Neuronal stem cell (in vitro differentiated cells): ENCODE results near the gene HPS5.

Source experiments
- DNase-seq: peaks from one replicate; pipeline ENCODE4 v3.0.0-alpha.2; 2013; ENCODE audit warnings: low spot score
- H2AFZ ChIP-seq: one replicate; pipeline ENCODE4 v1.6.1; 2013; ENCODE audit warnings: mild to moderate bottlenecking, low read length, inconsistent platforms
- H2AK5ac ChIP-seq: 2 replicates; pipeline ENCODE4 v1.6.1; 2013; ENCODE audit warnings: low read depth, mild to moderate bottlenecking, inconsistent platforms, low read length, moderate library complexity, mixed read lengths
- H2BK120ac ChIP-seq: 2 replicates; pipeline ENCODE4 v1.6.1; 2013; ENCODE audit warnings: low read depth, mild to moderate bottlenecking, inconsistent platforms, low read length, moderate library complexity, mixed read lengths
- H2BK12ac ChIP-seq: one replicate; pipeline ENCODE4 v1.6.1; 2013; ENCODE audit warnings: low read length, inconsistent platforms
- H2BK15ac ChIP-seq: 2 replicates; pipeline ENCODE4 v1.6.1; 2013; ENCODE audit warnings: mild to moderate bottlenecking, low read length, inconsistent platforms, mixed read lengths
- H2BK5ac ChIP-seq: one replicate; pipeline ENCODE4 v1.6.1; 2013; ENCODE audit warnings: inconsistent platforms, mild to moderate bottlenecking, low read length, moderate library complexity
- H3K14ac ChIP-seq: one replicate; pipeline ENCODE4 v1.6.1; 2013; ENCODE audit warnings: low read length, inconsistent platforms
- H3K18ac ChIP-seq: 2 replicates; pipeline ENCODE4 v1.6.1; 2013; ENCODE audit warnings: low read length, inconsistent platforms
- H3K23ac ChIP-seq: 2 replicates; pipeline ENCODE4 v1.6.1; 2013; ENCODE audit warnings: low read depth, mild to moderate bottlenecking, mixed read lengths, low read length, inconsistent platforms; ENCODE audit not compliant: poor library complexity
- H3K27ac ChIP-seq: replicated peaks from 3 replicates; pipeline ENCODE4 v1.5.1; 2013; ENCODE audit warnings: low read length, inconsistent platforms
- H3K27me3 ChIP-seq, 3 experiments: 2 replicates each; pipeline ENCODE4 v1.6.1; 2013; ENCODE audit warnings: low read length in 3 of 3, mild to moderate bottlenecking in 2 of 3, inconsistent platforms in 1 of 3, low read depth in 1 of 3, mixed read lengths in 1 of 3, moderate library complexity in 1 of 3; ENCODE audit not compliant: control insufficient read depth in 3 of 3, insufficient read depth in 3 of 3
- H3K36me3 ChIP-seq, 2 donors: replicated peaks in 1 of 2; 2 replicates each; pipeline ENCODE4 v1.6.1; 2013; ENCODE audit warnings: low read length in 2 of 2; ENCODE audit not compliant: control insufficient read depth in 2 of 2, insufficient read depth in 2 of 2
- H3K4ac ChIP-seq: 2 replicates; pipeline ENCODE4 v1.6.1; 2013; ENCODE audit warnings: inconsistent platforms, mild to moderate bottlenecking, low read length, moderate library complexity
- H3K4me1 ChIP-seq, 2 donors: 1 replicate in 1 of 2; 2 replicates in 1 of 2; pipeline ENCODE4 v1.6.1; 2013; ENCODE audit warnings: low read length in 2 of 2, low read depth in 1 of 2; ENCODE audit not compliant: control insufficient read depth in 2 of 2, insufficient read depth in 1 of 2
- H3K4me2 ChIP-seq: one replicate; pipeline ENCODE4 v1.6.1; 2013; ENCODE audit warnings: mild to moderate bottlenecking, low read length, inconsistent platforms; ENCODE audit not compliant: insufficient read depth, poor library complexity, severe bottlenecking
- H3K4me3 ChIP-seq, 2 donors: 2 replicates each; pipeline ENCODE4 v1.5.1; 2013; ENCODE audit warnings: low read length in 2 of 2, mild to moderate bottlenecking in 2 of 2, inconsistent platforms in 1 of 2, moderate library complexity in 1 of 2
- H3K79me1 ChIP-seq: one replicate; pipeline ENCODE4 v1.6.1; 2013; ENCODE audit warnings: low read depth, mild to moderate bottlenecking, inconsistent platforms, low read length, moderate library complexity
- H3K9ac ChIP-seq: one replicate; pipeline ENCODE4 v1.6.1; 2013; ENCODE audit warnings: mild to moderate bottlenecking, low read depth, low read length, inconsistent platforms; ENCODE audit not compliant: poor library complexity
- H3K9me3 ChIP-seq, 2 donors: replicated peaks in 1 of 2; 2 replicates each; pipeline versions ENCODE3 to v1.6.1; 2013; ENCODE audit warnings: low read length in 2 of 2, mild to moderate bottlenecking in 2 of 2, inconsistent platforms in 1 of 2, low read depth in 1 of 2, mixed read lengths in 1 of 2, moderate library complexity in 1 of 2; ENCODE audit not compliant: control insufficient read depth in 2 of 2, insufficient read depth in 1 of 2
- H4K8ac ChIP-seq: one replicate; pipeline ENCODE4 v1.6.1; 2013; ENCODE audit warnings: low read depth, mild to moderate bottlenecking, inconsistent platforms, low read length, moderate library complexity
- H4K91ac ChIP-seq: one replicate; pipeline ENCODE4 v1.6.1; 2013; ENCODE audit warnings: low read length, low read depth, mild to moderate bottlenecking, inconsistent platforms; ENCODE audit not compliant: poor library complexity
- WGBS, 2 donors: extraction: QIAGEN DNeasy Blood & Tissue Kit; methylation state at CpG; one replicate each; pipeline ENCODE4 v1.1.7; 2013; ENCODE audit warnings: missing lambda C conversion rate in 2 of 2, mixed read lengths in 1 of 2; ENCODE audit not compliant: insufficient read length in 2 of 2, insufficient replicate concordance in 1 of 2; ENCODE audit errors: extremely low coverage in 2 of 2; 5-methylcytosine and 5-hydroxymethylcytosine counted together

The HPS5 gene

DNA sequence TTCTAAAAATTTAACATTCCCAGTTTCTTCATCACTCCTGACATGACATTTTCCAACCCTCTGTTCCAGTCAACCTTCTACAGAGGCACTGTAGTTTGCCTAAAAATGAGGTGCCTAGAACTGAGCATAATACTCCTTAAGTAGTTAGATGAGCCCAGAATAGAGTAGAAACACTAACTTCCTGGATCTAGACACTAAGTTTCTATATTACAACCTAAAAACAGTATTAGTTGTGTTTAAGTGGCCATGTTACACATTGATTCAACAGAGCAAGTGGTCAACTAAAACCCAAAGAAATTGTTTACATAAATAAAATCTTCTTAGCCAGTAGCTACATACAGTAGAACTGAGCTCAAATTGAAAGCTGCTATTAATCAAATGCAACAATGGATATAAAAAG lies 1.3 kb downstream of the HPS5 start:
- no peak overlapping the region for H4K8ac ChIP-seq
- no peak overlapping the region for H3K18ac ChIP-seq
- no peak overlapping the region for H3K27ac ChIP-seq
- H3K4me3 ChIP-seq, result peak overlapping the region in 1 of 2 donors; percentile 70
- H3K4me1 ChIP-seq, result peaks cover 3 to 17% of the 10 kb centered on the region in 2 donors
- H2AK5ac ChIP-seq, result no peak overlapping the region
- H2AFZ ChIP-seq, result no peak overlapping the region
- no peak overlapping the region for H2BK15ac ChIP-seq
- H3K23ac ChIP-seq, result no peak overlapping the region
- H2BK12ac ChIP-seq, result no peak overlapping the region
- H4K91ac ChIP-seq, result no peak overlapping the region
- no peak overlapping the region for H3K4ac ChIP-seq
- H3K14ac ChIP-seq, result no peak overlapping the region
- no peaks in the 10 kb centered on the region for H3K27me3 ChIP-seq
- no peak for DNase-seq
- H3K4me2 ChIP-seq, result no peak overlapping the region
- H2BK5ac ChIP-seq, result no peak overlapping the region
- peaks cover 8% of the 10 kb centered on the region for H3K79me1 ChIP-seq
- no peaks in the 10 kb centered on the region for H3K9me3 ChIP-seq
- peaks cover 0 to 34% of the 10 kb centered on the region in 2 donors for H3K36me3 ChIP-seq
- H2BK120ac ChIP-seq, result no peak overlapping the region
- H3K9ac ChIP-seq, result no peak overlapping the region

DNA sequence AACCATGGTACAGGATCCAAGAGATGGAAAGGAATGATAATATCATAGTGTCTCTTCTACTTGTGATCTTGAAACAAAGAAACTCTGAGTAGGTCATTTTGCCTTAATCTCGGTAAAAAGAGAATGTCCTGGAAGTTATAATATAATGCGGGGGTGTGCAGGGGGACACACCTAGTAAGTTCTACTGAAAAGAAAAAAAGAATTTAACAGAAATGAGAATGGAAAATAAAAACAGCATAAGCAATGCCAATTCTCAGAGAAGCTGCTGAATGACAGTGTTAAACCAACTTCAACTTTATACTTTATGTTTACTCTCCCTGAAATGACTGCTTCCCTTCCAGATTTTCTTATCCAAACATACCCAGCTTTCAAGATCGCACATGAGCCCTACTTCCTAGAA lies 2.0 kb downstream of the HPS5 start:
- H3K4me3 ChIP-seq, result no peak overlapping the region

DNA sequence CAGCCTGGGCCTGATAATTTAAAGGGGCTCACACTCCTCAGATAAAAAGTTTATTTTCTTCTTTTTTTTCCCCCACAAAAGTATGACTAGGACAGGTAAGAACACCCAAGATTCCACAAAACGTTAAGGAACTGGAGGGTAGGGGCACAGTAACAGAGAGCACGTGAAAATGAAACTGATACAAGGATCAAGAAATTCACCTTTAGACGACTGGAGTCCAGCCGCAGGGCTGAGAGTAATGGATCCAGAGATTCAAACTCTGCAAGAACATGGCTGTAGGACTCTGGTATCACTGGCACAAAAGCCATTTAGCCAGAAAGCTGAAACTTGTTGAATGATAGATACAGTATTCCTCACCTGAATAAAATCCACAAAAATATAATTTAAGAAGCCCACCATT lies 4.4 kb downstream of the HPS5 start:
- no peak for DNase-seq
- Histone ChIP-seq H2BK15ac (no peak overlapping the region), H3K4me2 (no peak overlapping the region), H3K9me3 (no peaks in the 10 kb centered on the region), H2BK120ac (no peak overlapping the region), H2BK12ac (no peak overlapping the region), H2BK5ac (no peak overlapping the region), H2AK5ac (no peak overlapping the region), H3K4me1 (peaks cover 3 to 9% of the 10 kb centered on the region in 2 donors), H3K27ac (no peak overlapping the region), H3K4me3 (no peak overlapping the region), H3K27me3 (no peaks in the 10 kb centered on the region), H4K91ac (no peak overlapping the region), H4K8ac (no peak overlapping the region), H3K9ac (no peak overlapping the region), H3K36me3 (peaks cover 0 to 24% of the 10 kb centered on the region in 2 donors), H3K18ac (no peak overlapping the region), H2AFZ (no peak overlapping the region), H3K14ac (no peak overlapping the region), H3K23ac (no peak overlapping the region), H3K4ac (no peak overlapping the region), H3K79me1 (peaks cover 3% of the 10 kb centered on the region)
- WGBS, 2 donors, result no CpG with 5 or more reads among the region's 4 CpGs

More for the DNA sequence above, 2.0 kb downstream of the HPS5 start:
- no peak overlapping the region for H2BK12ac ChIP-seq
- no peak overlapping the region for H3K23ac ChIP-seq
- no peak overlapping the region for H3K4me2 ChIP-seq
- H4K8ac ChIP-seq, result no peak overlapping the region
- H4K91ac ChIP-seq, result no peak overlapping the region
- no peaks in the 10 kb centered on the region for H3K9me3 ChIP-seq
- no peak overlapping the region for H2AK5ac ChIP-seq
- no peak overlapping the region for H2BK5ac ChIP-seq
- peaks cover 3 to 17% of the 10 kb centered on the region in 2 donors for H3K4me1 ChIP-seq
- no peaks in the 10 kb centered on the region for H3K27me3 ChIP-seq
- H3K18ac ChIP-seq, result no peak overlapping the region
- WGBS, 2 donors, result no CpG with 5 or more reads among the region's 3 CpGs
- H3K27ac ChIP-seq, result no peak overlapping the region
- H3K4ac ChIP-seq, result no peak overlapping the region
- no peak overlapping the region for H2BK120ac ChIP-seq
- peaks cover 8% of the 10 kb centered on the region for H3K79me1 ChIP-seq
- H3K9ac ChIP-seq, result no peak overlapping the region
- H2AFZ ChIP-seq, result no peak overlapping the region
- DNase-seq, result no peak
- peaks cover 0 to 27% of the 10 kb centered on the region in 2 donors for H3K36me3 ChIP-seq
- H2BK15ac ChIP-seq, result no peak overlapping the region
- H3K14ac ChIP-seq, result no peak overlapping the region

DNA sequence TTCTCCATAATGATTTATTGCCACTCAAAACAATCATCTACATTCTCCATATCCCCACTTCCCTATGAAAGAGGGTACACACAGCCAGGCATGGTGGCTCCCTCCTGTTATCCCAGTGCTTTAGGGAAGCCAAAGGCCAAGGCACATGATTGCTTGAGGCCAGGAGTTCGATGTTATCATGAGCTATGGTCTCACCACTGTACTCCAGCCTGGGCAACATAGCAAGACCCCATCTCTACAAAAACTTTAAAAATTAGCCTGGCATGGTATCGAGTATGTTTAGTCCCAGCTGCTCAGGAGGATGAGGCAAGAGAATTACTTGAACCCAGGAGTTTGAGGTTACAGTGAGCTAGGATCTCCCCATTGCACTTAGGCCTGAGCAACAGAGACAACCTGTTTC lies 6.0 kb downstream of the HPS5 start:
- no peak for DNase-seq
- no peak overlapping the region for H2BK5ac ChIP-seq
- H3K4me3 ChIP-seq, result no peak overlapping the region
- no peak overlapping the region for H2BK12ac ChIP-seq
- H4K8ac ChIP-seq, result no peak overlapping the region
- H2BK120ac ChIP-seq, result no peak overlapping the region
- H2AK5ac ChIP-seq, result no peak overlapping the region
- no peaks in the 10 kb centered on the region for H3K9me3 ChIP-seq
- no peak overlapping the region for H3K23ac ChIP-seq
- H3K4me2 ChIP-seq, result no peak overlapping the region
- H3K27me3 ChIP-seq, result no peaks in the 10 kb centered on the region
- no peak overlapping the region for H2AFZ ChIP-seq
- no peak overlapping the region for H3K4ac ChIP-seq
- H3K14ac ChIP-seq, result no peak overlapping the region
- H3K27ac ChIP-seq, result no peak overlapping the region
- no peak overlapping the region for H2BK15ac ChIP-seq
- H3K36me3 ChIP-seq, result peaks cover 0 to 38% of the 10 kb centered on the region in 2 donors
- no CpG with 5 or more reads among the region's 2 CpGs for WGBS, 2 donors
- no peak overlapping the region for H4K91ac ChIP-seq
- H3K4me1 ChIP-seq, result peaks cover 0 to 11% of the 10 kb centered on the region in 2 donors
- no peak overlapping the region for H3K18ac ChIP-seq
- H3K79me1 ChIP-seq, result peaks cover 3% of the 10 kb centered on the region
- no peak overlapping the region for H3K9ac ChIP-seq
